ENCODE measurements around the gene KSR2.

The KSR2 gene

DNA sequence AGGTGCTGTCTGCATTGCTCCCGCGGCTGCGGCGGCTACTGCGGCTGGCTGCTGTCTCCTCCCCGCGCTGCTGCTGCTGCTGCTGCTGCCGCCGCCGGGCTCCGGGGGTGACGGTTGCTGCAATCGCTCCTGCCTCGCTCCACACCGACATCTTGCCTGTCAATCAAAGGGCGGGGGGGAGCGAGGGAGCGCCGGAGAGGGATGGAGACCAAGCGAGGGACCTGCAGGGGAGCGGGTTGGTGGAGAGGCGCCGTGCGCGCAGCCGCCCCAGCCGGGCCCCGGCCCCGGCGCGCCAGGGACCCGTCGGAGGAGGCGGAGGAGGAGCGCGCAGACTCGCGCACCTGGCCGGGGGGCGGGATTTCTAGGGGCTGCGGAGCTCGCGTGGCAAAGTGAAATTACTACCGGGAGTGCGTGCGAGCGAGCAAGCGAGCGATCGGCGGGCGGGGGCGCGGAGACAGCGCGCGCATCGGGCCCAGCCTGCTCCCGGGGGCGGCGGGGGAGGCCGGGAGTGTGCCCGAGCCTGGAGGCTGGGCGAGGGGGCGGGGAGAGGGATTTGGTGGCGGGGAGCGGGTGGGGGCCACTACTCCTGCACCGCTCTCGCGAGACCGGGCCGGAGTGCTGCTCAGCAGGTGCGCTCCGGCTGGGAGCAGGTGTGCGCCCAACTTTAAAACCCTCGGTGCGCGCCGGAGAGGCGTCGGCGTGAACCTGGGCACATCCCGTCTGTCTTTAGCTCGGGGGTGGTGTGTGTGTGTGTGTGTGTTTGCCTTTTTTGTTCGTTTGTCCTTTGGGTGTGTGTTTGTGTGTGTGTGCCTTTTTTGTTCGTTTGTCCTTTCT lies at the start of gene KSR2:
Gene KSR2, minus strand, starts transcription at position 165 of the 834 bp plus-strand sequence. CDS start 735 bp downstream, outside the sequence.
- peak; percentile 54 to 62 for DNase-seq

GRCh38 chr12:118017926-118018325 lies 49.1 kb upstream of the KSR2 start:
- no peak for DNase-seq

DNA sequence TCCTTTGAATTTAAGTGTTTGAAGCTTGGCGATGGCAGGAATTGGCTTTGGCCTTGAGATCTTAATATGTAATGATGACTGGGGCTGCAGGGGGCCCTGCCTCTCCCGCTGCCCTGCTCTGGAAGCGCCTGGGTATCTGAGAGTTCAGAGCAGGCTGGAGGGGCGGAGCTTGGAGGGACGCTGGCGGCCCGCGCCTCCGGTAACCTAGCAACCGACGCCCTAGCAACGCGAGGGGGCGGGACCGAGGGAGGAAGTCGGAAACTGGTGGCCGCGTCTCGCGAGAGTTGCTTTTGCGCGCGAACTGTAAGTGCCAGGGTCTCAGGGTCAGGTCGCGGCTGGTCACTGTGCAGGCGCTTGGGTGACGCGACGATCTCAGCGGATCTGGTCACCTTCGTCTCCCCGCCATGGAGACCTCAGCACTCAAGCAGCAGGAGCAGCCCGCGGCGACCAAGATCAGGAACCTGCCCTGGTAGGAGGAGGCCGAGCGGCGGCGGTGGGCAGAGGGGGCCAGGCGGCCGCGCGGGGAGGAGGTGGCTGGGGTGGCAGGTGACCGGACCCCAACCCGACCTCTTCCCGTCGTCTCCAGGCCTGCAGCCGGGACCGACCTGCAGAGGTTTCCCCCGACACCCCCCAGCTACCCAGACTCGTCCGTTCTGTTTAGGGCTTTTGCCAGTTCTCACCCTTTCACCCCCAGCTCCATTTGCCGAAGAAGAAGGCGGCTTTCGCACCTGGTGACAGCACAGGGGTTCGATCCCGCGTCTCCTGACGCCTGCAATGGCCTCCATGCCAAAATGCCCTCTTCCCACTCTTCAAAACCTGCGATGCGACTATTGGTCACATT lies 47.9 kb upstream of the KSR2 start, which contains the start of gene RFC5:
Gene RFC5, plus strand, starts transcription at position 280 of the 841 bp plus-strand sequence. Its CDS starts 125 bp downstream, at position 405.
- DNase-seq, result peak; percentile 97 to 98

DNA sequence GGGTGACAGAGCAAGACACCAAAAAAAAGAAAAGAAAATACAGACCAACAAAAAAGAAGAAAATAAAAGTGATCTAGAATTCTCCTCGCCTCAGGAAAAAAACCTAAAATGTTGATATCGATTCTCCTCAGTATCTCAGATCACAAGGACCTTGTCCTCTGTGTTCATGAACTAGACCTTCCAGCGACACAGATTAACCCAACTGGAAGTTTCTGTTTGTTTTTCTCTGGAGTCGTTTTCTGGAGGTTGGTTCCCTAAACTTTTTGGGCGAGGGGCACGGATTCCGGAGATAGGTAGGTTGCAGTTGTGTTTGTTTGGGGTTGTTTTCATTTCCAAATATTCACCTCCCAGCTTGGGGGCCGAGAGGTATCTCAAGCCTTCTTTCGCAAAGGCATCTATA lies 47.2 kb upstream of the KSR2 start:
- DNase-seq, result no peak

- no peak for DNase-seq
Observed at GRCh38 chr12:118015306-118015705, 46.5 kb upstream of the KSR2 start.

DNA sequence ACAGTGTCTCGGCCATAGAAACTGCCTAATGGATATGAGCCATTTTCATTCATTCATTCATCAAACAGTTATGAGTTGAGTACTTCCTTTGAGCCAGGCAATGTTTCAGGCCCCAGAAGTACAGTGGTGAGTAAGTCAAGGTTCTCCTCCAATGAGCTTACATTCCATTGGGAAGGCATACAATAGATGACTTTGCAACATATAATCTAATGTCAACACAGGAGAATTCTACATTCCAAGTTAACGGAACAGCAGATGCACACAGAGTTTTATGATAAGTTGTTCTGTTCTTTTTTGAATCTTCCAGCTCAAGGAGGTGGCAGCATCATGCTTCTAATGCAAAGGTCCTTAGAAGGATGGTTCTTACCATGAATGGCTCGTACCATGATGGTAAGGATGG lies 44.5 kb upstream of the KSR2 start:
- DNase-seq, result no peak

DNA sequence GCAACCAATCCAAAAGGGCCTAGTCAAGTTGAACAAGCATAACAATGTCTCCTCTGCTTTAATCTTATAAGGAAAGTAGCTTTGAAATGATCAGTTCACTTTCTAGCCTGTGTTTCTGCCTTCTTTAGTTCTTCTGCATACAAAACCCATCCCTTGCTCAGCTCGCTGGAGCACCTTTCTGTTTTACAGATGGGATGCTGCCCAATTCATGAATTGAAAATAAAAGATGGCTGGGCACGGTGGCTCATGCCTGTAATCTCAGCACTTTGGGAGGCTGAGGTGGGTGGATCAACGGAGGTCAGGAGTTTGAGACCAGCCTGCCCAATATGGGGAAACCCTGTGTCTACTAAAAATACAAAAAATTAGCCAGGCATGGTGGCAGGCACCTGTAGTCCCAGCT lies 43.2 kb upstream of the KSR2 start:
- no peak for DNase-seq

- no peak for DNase-seq
Observed at GRCh38 chr12:118011377-118011776, 42.6 kb upstream of the KSR2 start.

- DNase-seq, result no peak
Observed at GRCh38 chr12:118010903-118011302, 42.1 kb upstream of the KSR2 start.

- DNase-seq, result peak in 1 of 2 experiments; percentile 8
Observed at GRCh38 chr12:117999806-118000205, 31.0 kb upstream of the KSR2 start.

- DNase-seq, result no peak
Observed at GRCh38 chr12:117998719-117999118, 29.9 kb upstream of the KSR2 start.

DNA sequence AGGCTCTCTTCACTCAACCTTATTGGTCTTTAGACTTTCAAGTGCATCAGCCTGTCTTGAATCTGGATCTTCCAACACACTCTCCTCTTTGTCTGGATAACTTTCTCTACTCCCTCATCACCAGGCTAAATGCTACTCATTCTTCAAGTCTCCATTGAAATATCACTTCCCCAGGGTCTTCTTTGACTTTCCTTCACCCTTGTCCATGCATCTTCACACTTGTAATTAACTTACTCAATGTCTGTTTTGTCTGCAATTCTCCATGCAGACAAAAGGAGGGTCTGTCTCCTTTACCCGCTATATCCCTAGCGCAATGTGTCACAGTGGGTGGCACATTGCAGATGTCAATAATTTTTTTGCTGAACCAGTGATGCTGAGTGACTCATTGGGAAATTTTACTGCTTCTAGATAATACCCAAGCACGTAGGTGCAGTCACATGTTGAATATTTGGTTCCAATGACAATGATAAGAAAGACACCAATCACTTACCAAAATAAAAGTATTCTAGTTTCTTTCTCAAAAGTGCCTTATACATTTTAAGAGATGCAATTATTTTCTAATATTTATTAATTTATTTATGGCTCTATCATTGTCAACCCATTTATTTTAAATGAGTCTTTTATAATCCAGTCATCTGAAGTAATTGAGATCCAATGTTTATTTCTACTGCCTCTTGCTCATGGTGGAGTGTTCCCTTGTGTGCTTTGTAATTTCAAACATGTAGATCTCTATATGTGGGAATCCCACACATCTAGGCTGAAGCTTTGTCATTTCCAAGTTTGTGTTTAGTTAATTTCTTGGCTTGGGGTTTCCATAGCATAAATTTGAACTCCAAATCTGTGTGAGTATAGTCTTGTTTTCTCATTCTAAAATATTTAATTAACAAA lies 26.0 kb upstream of the KSR2 start:
- no peak for DNase-seq

DNA sequence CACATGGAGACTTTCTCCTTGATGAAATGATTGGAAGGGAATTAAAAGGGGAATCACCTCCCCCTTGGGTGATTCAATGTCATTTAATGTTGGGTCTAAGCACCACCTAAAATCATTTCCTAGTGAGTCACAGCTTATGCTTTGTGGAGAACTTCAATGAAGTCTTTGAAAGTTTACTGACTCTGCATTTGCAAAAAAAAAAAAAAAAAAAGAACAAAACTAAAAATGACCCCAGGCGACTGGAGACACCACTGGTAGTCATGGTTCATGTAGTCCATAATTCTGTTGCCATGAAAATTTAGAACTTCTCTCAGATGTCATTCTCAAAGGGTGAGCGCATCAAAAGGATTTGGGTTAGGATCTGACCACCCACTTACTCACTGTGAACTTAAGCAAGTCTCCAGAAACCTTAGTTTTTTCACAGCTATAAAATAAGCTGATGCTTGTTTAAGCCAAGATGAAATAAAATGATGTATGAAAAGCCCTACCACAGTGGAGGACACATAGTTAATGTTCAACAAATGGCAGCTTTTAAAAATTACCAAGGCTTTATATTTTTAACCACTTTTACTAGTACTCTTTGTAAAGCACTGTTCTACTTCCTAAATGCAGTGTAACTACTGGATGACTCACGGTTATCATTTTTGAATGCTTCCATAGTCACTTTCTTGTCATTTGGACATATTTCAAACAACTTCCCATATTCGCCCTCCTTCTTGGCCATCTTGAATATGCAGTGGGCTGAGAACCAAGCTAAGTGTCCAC lies 18.1 kb upstream of the KSR2 start:
- DNase-seq, result no peak

GRCh38 chr12:117985182-117985581 lies 16.4 kb upstream of the KSR2 start:
- no peak for DNase-seq

- no peak for DNase-seq
Observed at GRCh38 chr12:117981267-117981666, 12.5 kb upstream of the KSR2 start.

GRCh38 chr12:117980616-117981015 lies 11.8 kb upstream of the KSR2 start:
- DNase-seq, result no peak

- DNase-seq, result no peak
Observed at GRCh38 chr12:117977373-117977772, 8.6 kb upstream of the KSR2 start.

GRCh38 chr12:117975006-117975405 lies 6.2 kb upstream of the KSR2 start:
- no peak for DNase-seq

GRCh38 chr12:117972301-117972700 lies 3.5 kb upstream of the KSR2 start:
- DNase-seq, result no peak

DNA sequence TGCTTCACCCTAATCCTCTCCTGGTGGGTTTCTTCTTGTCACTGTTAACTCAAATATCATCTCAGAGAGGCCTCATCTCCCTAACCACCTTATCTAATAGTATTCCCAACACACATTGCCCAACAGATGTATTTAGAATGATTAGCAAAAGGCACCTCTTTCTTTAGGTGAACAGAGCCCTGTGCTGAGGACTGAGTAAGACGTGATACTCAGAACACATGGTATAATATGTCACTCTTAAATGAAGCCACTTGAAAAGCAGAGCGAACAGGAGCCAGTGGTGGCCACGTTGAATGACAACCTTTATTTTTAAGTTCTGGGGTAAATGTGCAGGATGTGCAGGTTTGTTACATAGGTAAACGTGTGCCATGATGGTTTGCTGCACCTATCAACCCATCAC lies 1.5 kb upstream of the KSR2 start:
- DNase-seq, result no peak

DNA sequence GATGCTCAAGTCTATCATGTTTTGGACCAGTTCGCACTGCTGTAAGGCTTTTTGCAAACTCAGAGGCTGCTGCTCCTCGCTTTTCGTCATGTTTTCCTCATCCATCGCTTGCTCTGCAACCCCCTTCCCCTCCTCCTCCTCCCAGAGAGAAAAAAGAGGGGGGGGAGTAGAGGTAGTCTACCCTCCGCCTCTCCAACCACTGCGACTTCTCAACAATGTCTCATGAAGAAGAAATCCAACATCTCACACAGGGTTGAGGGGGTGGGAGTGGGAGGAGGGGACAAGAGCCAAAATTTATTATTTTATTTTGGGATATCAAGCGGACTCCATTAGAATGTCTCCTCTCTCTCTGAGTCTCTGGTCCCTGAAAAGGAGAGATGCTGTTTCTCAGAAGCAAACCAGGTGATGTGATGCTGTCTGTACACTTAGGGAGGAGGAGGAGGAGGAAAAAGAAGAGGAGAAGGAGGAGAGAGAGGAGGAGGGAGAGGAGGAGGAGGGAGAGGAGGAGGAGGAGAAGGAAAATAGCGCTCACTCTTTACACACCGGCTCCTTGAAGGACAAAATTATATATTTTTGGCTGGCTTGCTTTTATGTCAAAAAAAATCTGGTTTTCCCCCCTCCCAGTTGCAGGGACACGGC lies 520 bp downstream of the KSR2 start:
- DNase-seq, result no peak

DNA sequence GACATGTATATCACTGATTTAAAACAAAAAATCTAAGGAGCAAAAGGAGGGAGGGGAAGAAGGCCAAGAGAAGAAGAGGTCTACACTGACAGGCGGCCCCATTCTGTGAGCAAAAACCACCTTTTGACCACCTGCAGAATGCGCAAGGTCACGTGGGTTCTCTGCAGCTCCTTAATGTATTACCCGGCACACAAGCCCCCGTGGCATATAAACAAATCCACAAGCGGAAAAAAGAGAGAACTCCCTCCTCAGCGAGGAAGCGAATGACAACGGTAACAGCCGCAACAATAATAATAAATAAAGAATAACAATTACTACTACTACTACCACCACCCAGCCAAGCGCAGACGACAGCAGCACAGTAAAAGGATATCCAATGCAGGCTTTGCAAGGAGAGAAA lies 1.3 kb downstream of the KSR2 start:
- no peak for DNase-seq
